ENCODE results near the gene CCDC88B.
A peak's percentile ranks its signal among the peaks of the same experiment; 100 is the strongest.

The CCDC88B gene

GRCh38 chr11:64317961-64318765, 21.8 kb upstream of the CCDC88B start, which contains the start of gene PRDX5 (continued):
- TF ChIP-seq ZNF354C (tag by site-specific recombination; IDR thresholded peaks at IDR 0.05; ENCODE audit: borderline replicate concordance, low read depth) (no peak), FEZF1 (tag by site-specific recombination; IDR thresholded peaks at IDR 0.05) (no peak), ZNF223 (tag by site-specific recombination; IDR thresholded peaks at IDR 0.05) (no peak), GLIS2 (tag by site-specific recombination; IDR thresholded peaks at IDR 0.05) (peak; percentile 90), GFI1B (tag by site-specific recombination; IDR thresholded peaks at IDR 0.05) (0 out of 2 replicates have a peak, but pooled peaks have one; percentile 16), ZNF146 (tag by site-specific recombination; IDR thresholded peaks at IDR 0.05) (no peak), ZFP69B (tag by site-specific recombination; IDR thresholded peaks at IDR 0.05) (peak; percentile 71; the same call in 1 of the 2 replicates), KLF9 (tag by site-specific recombination; IDR thresholded peaks at IDR 0.05; ENCODE audit: low read depth) (0 out of 2 replicates have a peak, but pooled peaks have one; percentile 48), ZBTB8A (tag by site-specific recombination; IDR thresholded peaks at IDR 0.05) (peak; percentile 95), ZNF747 (tag by site-specific recombination; IDR thresholded peaks at IDR 0.05) (no peak), ZNF391 (tag by site-specific recombination; IDR thresholded peaks at IDR 0.05; ENCODE audit: borderline replicate concordance, low read depth) (no peak), ZNF658 (tag by site-specific recombination; IDR thresholded peaks at IDR 0.05) (no peak), ZNF629 (tag by site-specific recombination; IDR thresholded peaks at IDR 0.05) (peak; percentile 56), HOXC10 (CRISPR knock-in tag; IDR thresholded peaks at IDR 0.05) (no peak), ZNF548 (tag by site-specific recombination; IDR thresholded peaks at IDR 0.05) (no peak), SCRT1 (tag by site-specific recombination; IDR thresholded peaks at IDR 0.05; ENCODE audit: borderline replicate concordance) (no peak), ZBTB20 (tag by site-specific recombination; IDR thresholded peaks at IDR 0.05) (peak; percentile 46; the same call in 1 of the 2 replicates), ZNF404 (tag by site-specific recombination; IDR thresholded peaks at IDR 0.05) (no peak), ZNF366 (tag by site-specific recombination; conservative IDR thresholded peaks at IDR 0.05) (no peak), SP3 (tag by site-specific recombination; IDR thresholded peaks at IDR 0.05) (peak; percentile 64), ZNF558 (tag by site-specific recombination; IDR thresholded peaks at IDR 0.05) (no peak), OSR2 (tag by site-specific recombination; IDR thresholded peaks at IDR 0.05) (0 out of 2 replicates have a peak, but pooled peaks have one; percentile 8), ZNF324 (tag by site-specific recombination; IDR thresholded peaks at IDR 0.05) (peak; percentile 67), ZNF341 (tag by site-specific recombination; IDR thresholded peaks at IDR 0.05; ENCODE audit: low read depth) (peak; percentile 98), ZEB2 (tag by site-specific recombination; IDR thresholded peaks at IDR 0.05) (no peak; the same call in 1 of the 2 replicates), ZNF660 (tag by site-specific recombination; IDR thresholded peaks at IDR 0.05) (no peak), KLF16 (tag by site-specific recombination; IDR thresholded peaks at IDR 0.05) (peak; percentile 57)
- TF ChIP-seq, protein P1, sequence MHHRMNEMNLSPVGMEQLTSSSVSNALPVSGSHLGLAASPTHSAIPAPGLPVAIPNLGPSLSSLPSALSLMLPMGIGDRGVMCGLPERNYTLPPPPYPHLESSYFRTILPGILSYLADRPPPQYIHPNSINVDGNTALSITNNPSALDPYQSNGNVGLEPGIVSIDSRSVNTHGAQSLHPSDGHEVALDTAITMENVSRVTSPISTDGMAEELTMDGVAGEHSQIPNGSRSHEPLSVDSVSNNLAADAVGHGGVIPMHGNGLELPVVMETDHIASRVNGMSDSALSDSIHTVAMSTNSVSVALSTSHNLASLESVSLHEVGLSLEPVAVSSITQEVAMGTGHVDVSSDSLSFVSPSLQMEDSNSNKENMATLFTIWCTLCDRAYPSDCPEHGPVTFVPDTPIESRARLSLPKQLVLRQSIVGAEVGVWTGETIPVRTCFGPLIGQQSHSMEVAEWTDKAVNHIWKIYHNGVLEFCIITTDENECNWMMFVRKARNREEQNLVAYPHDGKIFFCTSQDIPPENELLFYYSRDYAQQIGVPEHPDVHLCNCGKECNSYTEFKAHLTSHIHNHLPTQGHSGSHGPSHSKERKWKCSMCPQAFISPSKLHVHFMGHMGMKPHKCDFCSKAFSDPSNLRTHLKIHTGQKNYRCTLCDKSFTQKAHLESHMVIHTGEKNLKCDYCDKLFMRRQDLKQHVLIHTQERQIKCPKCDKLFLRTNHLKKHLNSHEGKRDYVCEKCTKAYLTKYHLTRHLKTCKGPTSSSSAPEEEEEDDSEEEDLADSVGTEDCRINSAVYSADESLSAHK (tag by site-specific recombination; IDR thresholded peaks at IDR 0.05) = no peak; the same call in 1 of the 2 replicates
- TF ChIP-seq, protein P2, sequence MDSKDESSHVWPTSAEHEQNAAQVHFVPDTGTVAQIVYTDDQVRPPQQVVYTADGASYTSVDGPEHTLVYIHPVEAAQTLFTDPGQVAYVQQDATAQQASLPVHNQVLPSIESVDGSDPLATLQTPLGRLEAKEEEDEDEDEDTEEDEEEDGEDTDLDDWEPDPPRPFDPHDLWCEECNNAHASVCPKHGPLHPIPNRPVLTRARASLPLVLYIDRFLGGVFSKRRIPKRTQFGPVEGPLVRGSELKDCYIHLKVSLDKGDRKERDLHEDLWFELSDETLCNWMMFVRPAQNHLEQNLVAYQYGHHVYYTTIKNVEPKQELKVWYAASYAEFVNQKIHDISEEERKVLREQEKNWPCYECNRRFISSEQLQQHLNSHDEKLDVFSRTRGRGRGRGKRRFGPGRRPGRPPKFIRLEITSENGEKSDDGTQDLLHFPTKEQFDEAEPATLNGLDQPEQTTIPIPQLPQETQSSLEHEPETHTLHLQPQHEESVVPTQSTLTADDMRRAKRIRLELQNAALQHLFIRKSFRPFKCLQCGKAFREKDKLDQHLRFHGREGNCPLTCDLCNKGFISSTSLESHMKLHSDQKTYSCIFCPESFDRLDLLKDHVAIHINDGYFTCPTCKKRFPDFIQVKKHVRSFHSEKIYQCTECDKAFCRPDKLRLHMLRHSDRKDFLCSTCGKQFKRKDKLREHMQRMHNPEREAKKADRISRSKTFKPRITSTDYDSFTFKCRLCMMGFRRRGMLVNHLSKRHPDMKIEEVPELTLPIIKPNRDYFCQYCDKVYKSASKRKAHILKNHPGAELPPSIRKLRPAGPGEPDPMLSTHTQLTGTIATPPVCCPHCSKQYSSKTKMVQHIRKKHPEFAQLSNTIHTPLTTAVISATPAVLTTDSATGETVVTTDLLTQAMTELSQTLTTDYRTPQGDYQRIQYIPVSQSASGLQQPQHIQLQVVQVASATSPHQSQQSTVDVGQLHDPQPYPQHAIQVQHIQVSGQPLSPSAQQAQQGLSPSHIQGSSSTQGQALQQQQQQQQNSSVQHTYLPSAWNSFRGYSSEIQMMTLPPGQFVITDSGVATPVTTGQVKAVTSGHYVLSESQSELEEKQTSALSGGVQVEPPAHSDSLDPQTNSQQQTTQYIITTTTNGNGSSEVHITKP (tag by site-specific recombination; IDR thresholded peaks at IDR 0.05) = peak; percentile 80
- TF ChIP-seq, protein P3, sequence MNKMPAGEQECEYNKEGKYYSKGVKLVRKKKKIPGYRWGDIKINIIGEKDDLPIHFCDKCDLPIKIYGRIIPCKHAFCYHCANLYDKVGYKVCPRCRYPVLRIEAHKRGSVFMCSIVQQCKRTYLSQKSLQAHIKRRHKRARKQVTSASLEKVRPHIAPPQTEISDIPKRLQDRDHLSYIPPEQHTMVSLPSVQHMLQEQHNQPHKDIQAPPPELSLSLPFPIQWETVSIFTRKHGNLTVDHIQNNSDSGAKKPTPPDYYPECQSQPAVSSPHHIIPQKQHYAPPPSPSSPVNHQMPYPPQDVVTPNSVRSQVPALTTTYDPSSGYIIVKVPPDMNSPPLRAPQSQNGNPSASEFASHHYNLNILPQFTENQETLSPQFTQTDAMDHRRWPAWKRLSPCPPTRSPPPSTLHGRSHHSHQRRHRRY (tag by site-specific recombination; IDR thresholded peaks at IDR 0.05) = no peak
- TF ChIP-seq, protein P4, sequence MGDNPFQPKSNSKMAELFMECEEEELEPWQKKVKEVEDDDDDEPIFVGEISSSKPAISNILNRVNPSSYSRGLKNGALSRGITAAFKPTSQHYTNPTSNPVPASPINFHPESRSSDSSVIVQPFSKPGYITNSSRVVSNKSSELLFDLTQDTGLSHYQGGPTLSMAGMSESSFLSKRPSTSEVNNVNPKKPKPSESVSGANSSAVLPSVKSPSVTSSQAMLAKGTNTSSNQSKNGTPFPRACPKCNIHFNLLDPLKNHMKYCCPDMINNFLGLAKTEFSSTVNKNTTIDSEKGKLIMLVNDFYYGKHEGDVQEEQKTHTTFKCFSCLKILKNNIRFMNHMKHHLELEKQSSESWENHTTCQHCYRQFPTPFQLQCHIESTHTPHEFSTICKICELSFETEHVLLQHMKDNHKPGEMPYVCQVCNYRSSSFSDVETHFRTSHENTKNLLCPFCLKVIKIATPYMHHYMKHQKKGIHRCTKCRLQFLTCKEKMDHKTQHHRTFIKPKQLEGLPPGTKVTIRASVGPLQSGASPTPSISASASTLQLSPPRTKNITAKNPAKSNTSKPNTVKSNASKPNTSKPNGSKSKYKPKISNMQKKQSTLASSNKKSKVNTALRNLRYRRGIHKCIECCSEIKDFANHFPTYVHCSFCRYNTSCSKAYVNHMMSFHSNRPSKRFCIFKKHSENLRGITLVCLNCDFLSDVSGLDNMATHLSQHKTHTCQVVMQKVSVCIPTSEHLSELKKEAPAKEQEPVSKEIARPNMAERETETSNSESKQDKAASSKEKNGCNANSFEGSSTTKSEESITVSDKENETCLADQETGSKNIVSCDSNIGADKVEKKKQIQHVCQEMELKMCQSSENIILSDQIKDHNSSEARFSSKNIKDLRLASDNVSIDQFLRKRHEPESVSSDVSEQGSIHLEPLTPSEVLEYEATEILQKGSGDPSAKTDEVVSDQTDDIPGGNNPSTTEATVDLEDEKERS (tag by site-specific recombination; IDR thresholded peaks at IDR 0.05) = no peak
